HG03045 (cell line): ENCODE results near the gene DRAM1.
A peak's percentile ranks its signal among the peaks of the same experiment; 100 is the strongest.

Experiments used
- ATAC-seq: cut with Tn5 transposase; IDR thresholded peaks from one replicate; pipeline ENCODE4 v1.9.1; 2021; ENCODE audit warnings: mild to moderate bottlenecking, moderate library complexity; ENCODE audit not compliant: unreplicated experiment

The DRAM1 gene, protein sequence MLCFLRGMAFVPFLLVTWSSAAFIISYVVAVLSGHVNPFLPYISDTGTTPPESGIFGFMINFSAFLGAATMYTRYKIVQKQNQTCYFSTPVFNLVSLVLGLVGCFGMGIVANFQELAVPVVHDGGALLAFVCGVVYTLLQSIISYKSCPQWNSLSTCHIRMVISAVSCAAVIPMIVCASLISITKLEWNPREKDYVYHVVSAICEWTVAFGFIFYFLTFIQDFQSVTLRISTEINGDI

GRCh38 chr12:101876861-101877805, at the start of gene DRAM1:
Gene DRAM1 (plus strand): TSS chr12:101877580. CDS start chr12:101877790, 210 bp downstream.
- ATAC-seq: peak; percentile 92

DNA sequence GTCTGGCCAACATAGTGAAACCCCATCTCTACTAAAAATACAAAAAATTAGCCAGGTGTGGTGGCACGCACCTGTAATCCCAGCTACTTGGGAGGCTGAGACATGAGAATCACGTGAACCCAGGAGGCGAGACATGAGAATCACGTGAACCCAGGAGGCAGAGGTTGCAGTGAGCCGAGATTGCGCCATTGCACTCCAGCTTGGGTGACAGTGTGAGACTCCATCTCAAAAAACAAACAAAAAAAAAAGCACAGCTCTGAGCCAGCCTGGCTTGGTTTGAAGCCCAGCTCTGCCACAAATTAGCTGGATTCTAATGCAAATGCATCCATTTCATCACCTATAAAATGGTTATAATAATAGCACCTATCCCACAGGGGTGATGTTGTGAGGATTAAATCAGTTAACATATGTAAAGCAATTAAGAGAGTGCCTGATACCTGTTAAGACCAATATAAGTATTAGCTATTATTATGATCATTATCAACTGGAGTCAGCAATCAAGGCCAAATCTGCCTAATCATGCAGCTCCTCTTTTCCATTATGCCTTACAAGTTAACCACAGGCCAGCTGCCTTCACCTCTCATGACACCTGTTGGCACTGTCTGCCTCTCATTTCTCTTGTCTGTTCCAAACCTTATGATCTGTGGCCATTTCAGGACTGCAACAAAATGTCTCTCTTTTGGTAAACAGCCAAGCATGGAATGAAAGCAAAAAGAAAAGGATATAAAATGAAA, 48.8 kb upstream of the DRAM1 start:
- no peak for ATAC-seq

GRCh38 chr12:101829639-101830366, 47.6 kb upstream of the DRAM1 start:
- no peak for ATAC-seq

DNA sequence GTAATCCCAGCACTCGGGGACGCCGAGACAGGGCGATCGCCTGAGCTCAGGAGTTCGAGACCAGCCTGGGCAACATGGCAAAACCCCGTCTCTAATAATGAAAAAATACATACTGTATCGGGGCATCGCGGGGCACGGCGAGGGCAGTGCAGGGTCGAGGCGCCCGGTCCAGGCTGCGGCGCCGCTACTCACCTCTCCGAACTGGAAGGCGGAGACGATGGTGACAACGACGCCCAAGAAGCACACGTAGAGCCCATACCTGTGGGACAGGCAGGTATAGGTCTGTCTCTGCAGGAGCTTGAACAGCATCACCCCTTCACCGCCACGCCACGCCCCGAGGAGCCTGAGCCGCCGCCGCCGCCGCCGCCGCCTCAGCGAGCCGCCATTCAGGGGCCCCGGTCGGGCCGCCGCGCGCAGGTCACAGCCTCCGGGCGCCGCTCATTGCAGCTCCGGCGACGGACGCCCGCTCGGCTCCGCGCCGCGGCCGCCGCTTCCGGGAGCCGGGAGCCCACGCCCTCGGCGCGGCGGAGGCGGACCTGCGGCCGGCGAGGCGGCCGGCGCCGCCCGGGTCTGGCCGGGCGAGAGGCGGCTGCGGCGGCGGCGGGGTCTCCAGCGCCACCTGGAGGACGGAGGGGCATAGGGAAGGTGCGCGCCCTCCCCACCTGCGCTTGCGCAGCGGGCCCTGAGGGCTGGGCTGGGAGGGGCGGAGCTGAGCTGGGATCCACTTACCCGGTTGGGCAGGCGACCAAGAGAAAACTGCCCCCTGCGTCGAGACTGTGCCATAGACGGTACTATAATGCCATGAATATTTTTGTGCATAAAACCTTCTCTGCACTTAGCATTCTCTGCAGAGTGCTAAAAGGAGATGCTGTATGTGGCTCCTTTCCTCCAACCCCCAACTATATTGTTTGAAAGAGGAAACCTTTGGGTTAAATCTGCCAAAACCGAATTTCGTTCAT, 46.7 kb upstream of the DRAM1 start, which contains the start of gene GNPTAB:
Gene GNPTAB, minus strand, starts transcription at position 593 of the 959 bp plus-strand sequence. Its CDS starts 284 bp downstream, at position 309.
- ATAC-seq: peak; percentile 91

GRCh38 chr12:101832030-101832429, 45.4 kb upstream of the DRAM1 start:
- ATAC-seq: no peak

GRCh38 chr12:101838628-101839323, 38.6 kb upstream of the DRAM1 start:
- ATAC-seq: no peak

DNA sequence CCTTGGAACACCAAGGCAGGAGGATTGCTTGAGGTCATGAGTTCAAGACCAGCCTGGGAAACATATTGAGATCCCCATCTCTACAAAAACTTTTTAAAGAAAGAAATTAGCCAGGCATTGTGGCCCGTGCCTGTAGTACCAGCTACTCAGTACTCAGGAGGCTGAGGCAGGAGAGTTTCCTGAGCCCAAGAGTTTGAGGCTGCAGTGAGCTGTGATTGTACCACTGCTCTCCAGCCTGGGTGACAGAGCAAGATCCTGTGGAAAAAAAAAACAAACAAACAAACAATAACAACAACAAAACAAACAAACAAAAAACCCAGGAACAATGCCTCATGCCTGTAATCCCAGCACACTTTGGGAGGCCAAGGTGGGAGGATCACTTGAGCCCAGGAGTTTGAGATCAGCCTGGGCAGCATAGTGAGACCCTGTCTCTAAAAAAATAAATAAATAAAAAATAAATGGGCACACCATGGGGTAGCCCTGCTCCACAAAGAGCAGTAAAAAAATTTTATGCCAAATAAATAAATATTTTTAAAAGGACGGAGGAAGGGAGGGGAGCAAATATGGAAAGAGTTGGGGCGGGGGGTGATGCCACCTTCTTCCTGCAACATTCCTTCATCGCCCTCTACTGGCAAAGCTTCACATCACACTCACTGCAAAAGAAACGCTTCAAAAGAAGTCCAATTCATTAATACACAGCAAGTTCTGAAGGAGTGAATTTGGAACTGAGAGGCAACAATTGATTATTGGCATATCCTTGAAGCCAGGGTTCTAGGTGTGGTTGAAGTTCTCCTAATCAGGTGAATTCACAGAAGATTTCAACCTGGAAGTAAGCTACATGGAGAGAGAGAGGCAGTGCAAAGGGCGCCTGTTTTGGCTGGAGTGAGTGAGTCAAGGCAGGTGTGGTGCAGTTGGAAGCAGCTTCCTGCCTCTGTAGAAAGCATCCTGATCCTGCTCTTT, 37.8 kb upstream of the DRAM1 start:
- ATAC-seq: no peak

- ATAC-seq: no peak
Observed at GRCh38 chr12:101841069-101841468, 36.3 kb upstream of the DRAM1 start.

DNA sequence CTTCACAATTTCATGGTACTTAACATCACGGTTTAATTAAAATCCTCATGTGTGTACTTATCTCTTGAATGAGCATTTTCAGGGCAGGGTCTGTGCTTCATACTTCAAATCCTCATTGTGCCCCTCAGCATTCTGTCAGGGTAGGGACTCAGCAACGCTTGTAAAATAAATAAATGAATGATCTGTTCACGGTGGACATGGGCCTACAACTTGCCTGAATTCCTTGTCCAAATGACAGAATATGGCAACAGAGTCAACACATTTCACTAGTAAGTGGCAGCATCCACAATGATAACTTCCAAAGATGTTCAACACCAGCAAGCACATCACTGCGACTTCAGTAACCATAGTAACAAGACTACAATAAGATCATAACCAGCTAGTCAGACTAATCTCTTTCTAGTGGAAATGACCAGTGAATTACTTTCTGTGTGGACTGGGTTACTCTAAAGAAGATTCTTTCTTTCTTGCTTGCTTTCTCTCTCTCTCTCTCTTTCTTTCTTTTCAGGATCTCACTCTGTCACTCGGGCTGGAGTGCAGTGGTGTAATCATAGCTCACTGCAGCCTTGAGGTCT, 32.2 kb upstream of the DRAM1 start:
- ATAC-seq: no peak

DNA sequence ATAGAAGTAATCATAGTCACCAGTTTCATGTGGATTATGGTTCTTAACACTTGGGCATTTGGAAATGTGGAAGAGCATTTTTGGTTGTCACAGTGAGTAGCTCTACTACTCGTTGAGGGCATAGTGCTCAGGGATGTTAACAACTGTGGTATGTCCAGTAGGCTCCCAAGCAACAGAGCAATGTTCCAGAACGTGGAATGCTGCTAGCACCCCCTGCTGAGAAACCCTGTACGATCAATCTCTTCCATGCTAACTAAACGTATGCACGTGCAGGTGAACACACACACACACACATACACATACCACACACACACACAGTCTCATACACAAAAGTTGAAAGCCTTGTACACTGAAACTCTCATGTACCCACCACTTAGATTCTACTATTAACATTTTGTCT, 30.1 kb upstream of the DRAM1 start:
- ATAC-seq: no peak

- no peak for ATAC-seq
Observed at GRCh38 chr12:101850199-101850598, 27.2 kb upstream of the DRAM1 start.

- ATAC-seq: no peak
Observed at GRCh38 chr12:101852998-101853397, 24.4 kb upstream of the DRAM1 start.

DNA sequence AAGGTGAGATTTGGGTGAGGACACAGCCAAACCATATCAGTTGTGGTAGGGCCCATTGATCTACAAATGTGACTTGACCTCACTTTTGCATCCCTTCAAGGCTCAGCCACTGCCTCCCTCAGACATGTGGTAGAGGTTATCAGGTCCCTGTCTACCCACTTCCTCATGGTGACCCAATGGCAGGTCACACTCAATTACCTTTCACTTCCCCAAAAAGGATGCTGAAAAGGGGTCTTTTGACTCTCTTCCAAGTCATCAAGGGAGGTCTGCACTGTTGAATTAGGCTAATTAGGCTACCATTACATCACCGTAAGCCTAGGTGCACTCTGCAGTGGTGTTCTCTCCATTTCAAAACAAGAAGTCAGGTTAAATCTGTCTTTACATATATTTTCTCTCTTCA, 22.6 kb upstream of the DRAM1 start:
- peak; percentile 37 for ATAC-seq

DNA sequence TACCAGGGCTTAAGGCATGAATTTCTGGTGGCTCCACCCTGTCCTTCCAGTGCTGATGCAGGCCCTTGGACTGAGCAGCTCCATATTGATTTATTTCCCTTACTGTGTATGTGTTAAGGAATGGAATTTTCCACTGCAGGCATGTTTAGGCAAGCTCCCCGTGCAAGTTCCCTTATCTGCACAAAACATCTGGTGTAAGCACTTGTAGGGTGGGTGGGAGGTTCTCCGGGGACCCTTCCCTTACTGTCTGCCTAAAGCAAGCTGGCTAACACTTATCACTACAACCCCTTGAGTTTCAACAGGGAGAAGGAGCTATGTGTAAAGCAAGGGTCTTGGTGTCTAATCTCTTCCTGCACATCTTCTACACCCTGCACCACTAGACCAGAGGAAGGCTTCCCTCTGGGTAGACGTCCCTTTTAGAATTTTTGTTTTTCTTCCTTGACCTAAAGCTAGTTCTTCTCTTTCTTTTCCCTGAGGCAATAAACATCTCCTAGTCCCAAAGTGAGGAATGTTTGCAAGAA, 22.0 kb upstream of the DRAM1 start:
- no peak for ATAC-seq

DNA sequence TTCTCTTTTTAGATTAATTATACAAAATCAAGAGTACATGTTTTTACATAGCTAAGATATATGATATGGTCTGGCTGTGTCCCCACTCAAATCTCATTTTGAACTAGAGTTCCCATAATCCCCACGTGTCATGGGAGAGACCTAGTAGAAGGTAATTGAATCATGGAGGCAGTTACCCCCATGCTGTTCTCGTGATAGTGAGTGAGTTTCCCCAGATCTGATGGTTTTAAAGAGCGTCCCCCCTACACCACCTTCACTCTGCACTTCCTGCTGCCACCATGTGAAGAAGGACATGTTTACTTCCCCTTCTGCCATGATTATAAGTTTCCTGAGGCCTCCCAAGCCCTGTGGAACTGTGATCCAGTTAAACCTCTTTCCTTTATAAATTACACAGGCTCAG, 21.4 kb upstream of the DRAM1 start:
- no peak for ATAC-seq

DNA sequence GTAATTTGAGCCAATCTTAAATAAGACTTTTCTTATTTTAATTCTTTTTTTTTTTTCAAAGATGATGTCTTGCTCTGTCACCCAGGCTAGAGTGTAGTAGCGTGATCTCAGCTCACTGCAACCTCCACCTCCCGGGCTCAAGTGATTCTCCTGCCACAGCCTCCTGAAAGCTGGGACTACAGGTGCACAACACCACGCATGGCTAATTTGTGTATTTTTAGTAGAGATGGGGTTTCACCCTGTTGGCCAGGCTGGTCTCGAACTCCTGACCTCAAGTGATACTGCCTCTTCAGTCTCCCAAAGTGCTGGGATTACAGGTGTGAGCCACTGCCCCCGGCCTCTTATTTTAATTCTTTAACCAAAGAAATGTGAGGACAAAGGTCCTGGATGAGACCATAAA, 20.8 kb upstream of the DRAM1 start:
- ATAC-seq: peak; percentile 18

DNA sequence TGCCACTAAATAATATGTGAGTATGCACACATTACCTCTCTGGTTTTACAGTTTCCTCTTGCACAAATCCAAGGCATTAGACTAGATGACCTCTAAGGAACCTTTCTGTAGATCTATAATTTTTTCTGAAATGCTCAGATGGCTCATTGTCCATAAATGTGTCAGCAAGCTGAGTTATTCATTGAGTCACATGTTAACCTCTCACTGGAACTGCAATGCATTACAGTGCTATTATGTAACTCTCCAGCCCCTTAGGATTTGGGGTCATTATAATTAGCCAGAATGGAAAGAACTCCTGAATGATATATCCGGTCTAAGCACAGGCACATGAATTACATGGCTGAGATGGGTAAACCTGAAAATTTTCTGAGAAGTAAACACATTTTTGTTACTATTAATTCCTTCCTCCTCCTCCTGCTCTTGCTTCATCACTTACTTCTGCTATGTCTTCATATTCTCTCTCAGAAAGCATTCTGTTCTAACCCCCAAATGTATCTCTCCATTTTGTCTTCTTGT, 20.3 kb upstream of the DRAM1 start:
- peak; percentile 44 for ATAC-seq
